Peyer's patch (tissue), 4 donors: ENCODE data around the gene EFL1. TPM values are rescaled to one million over a fixed set of nuclear protein-coding genes. Genes with fewer than 3 reads are reported as not detected.
A peak's percentile ranks its signal among the peaks of the same experiment; 100 is the strongest.
"Not testable (repeated sequence)": the region's sequence is repeated elsewhere in the genome, so short reads cannot be mapped to it uniquely, and the experiment has no call there.

Experiments used
- DNase-seq, 3 donors: peaks; one replicate each; pipeline ENCODE4 v3.0.0-alpha.2; 2017 to 2019
- H3K27ac ChIP-seq, 4 donors: fragments of 200-600 bp; sonication (generic); one replicate each; pipeline ENCODE4 v1.5.1; 2016 to 2019
- H3K27me3 ChIP-seq, 2 donors: fragments of 200-600 bp; sonication (generic); one replicate each; pipeline ENCODE4 v1.5.1; 2019
- H3K36me3 ChIP-seq, 3 donors: fragments of 200-600 bp; sonication (generic); one replicate each; pipeline ENCODE4 v1.5.1; 2016 to 2019
- H3K4me1 ChIP-seq, 4 donors: fragments of 200-600 bp; sonication (generic); one replicate each; pipeline ENCODE4 v1.5.1; 2016 to 2019
- H3K4me3 ChIP-seq, 4 donors: fragments of 200-600 bp; sonication (generic); 1 replicate in 3 of 4; 2 replicates in 1 of 4; pipeline ENCODE4 v1.5.1; 2016 to 2019; ENCODE audit warnings: mild to moderate bottlenecking in 1 of 4
- H3K9me3 ChIP-seq, 4 donors: fragments of 200-600 bp; sonication (generic); one replicate each; pipeline ENCODE4 v1.5.1; 2016 to 2019; ENCODE audit warnings: mild to moderate bottlenecking in 1 of 4
- CTCF ChIP-seq, 6 experiments: fragments of 450-650 bp in 4 of 6; fragments of 200-600 bp in 2 of 6; sonication (generic) in 1 of 6; IDR thresholded peaks; one replicate each; pipeline ENCODE4 v1.5.1; 2017 to 2019; ENCODE audit warnings: antibody characterized with exemption in 6 of 6, mild to moderate bottlenecking in 3 of 6, moderate library complexity in 1 of 6
- POLR2A ChIP-seq, 2 donors: fragments of 450-650 bp; IDR thresholded peaks; one replicate each; pipeline ENCODE4 v1.5.1; 2017; ENCODE audit warnings: antibody characterized with exemption in 2 of 2, mild to moderate bottlenecking in 2 of 2, moderate library complexity in 2 of 2
- total RNA-seq, 4 donors: library from RNA; depleted of rRNA; stranded (reverse); fragments of >200 nt; gene quantifications; one replicate each; pipeline ENCODE4 v1.1.0, GENCODE V29; 2016

Gene EFL1
- total RNA-seq, 4 donors from 2014 or later = 32.2 to 43.9 (median 40.0) TPM

- Histone ChIP-seq H3K27me3 (no peaks in the 10 kb centered on the region), H3K27ac (peak overlapping the region in 1 of 4 donors; percentile 31), H3K36me3 (no peaks in the 10 kb centered on the region), H3K9me3 (no peaks in the 10 kb centered on the region), H3K4me3 (peak overlapping the region in 1 of 4 donors; percentile 12), H3K4me1 (peaks cover 0 to 5% (median 0%) of the 10 kb centered on the region in 4 donors)
- TF ChIP-seq CTCF (IDR thresholded peaks at IDR 0.05) (no peak), POLR2A (IDR thresholded peaks at IDR 0.05) (no peak)
- peak in 2 of 3 donors; percentile 47 to 72 for DNase-seq
Measured at GRCh38 chr15:82298520-82298919, 36.0 kb upstream of the EFL1 start.

- Histone ChIP-seq H3K27me3 (no peaks in the 10 kb centered on the region), H3K4me3 (no peak overlapping the region), H3K27ac (no peak overlapping the region), H3K4me1 (peaks cover 0 to 5% (median 0%) of the 10 kb centered on the region in 4 donors), H3K36me3 (no peaks in the 10 kb centered on the region), H3K9me3 (no peaks in the 10 kb centered on the region)
- TF ChIP-seq POLR2A (IDR thresholded peaks at IDR 0.05) (no peak), CTCF (IDR thresholded peaks at IDR 0.05) (no peak)
- DNase-seq = no peak
Measured at GRCh38 chr15:82298032-82298431, 35.5 kb upstream of the EFL1 start.

GRCh38 chr15:82297546-82297945 is 35.0 kb upstream of the EFL1 start:
- no peaks in the 10 kb centered on the region for H3K36me3 ChIP-seq
- H3K27ac ChIP-seq = no peak overlapping the region
- no peak overlapping the region for H3K4me3 ChIP-seq
- no peak for DNase-seq
- TF ChIP-seq POLR2A (IDR thresholded peaks at IDR 0.05) (no peak), CTCF (IDR thresholded peaks at IDR 0.05) (no peak)
- peaks cover 0 to 5% (median 0%) of the 10 kb centered on the region in 4 donors for H3K4me1 ChIP-seq
- H3K27me3 ChIP-seq = no peaks in the 10 kb centered on the region
- H3K9me3 ChIP-seq = no peaks in the 10 kb centered on the region

GRCh38 chr15:82294061-82294690 is 31.6 kb upstream of the EFL1 start:
- H3K36me3 ChIP-seq = no peaks in the 10 kb centered on the region
- H3K27ac ChIP-seq = no peak overlapping the region
- no peaks in the 10 kb centered on the region for H3K9me3 ChIP-seq
- no peak overlapping the region for H3K4me3 ChIP-seq
- TF ChIP-seq CTCF (IDR thresholded peaks at IDR 0.05) = no peak
- no peak for TF ChIP-seq POLR2A (IDR thresholded peaks at IDR 0.05)
- H3K4me1 ChIP-seq = peaks cover 0 to 5% (median 0%) of the 10 kb centered on the region in 4 donors
- H3K27me3 ChIP-seq = no peaks in the 10 kb centered on the region
- no peak for DNase-seq

GRCh38 chr15:82292271-82292670 is 29.7 kb upstream of the EFL1 start:
- H3K4me1 ChIP-seq = no peaks in the 10 kb centered on the region
- no peaks in the 10 kb centered on the region for H3K27me3 ChIP-seq
- no peaks in the 10 kb centered on the region for H3K9me3 ChIP-seq
- no peak for TF ChIP-seq CTCF (IDR thresholded peaks at IDR 0.05)
- no peak for TF ChIP-seq POLR2A (IDR thresholded peaks at IDR 0.05)
- H3K4me3 ChIP-seq = no peak overlapping the region
- no peak for DNase-seq
- H3K27ac ChIP-seq = no peak overlapping the region
- H3K36me3 ChIP-seq = no peaks in the 10 kb centered on the region

GRCh38 chr15:82288202-82288601 is 25.7 kb upstream of the EFL1 start:
- not testable (repeated sequence) for H3K36me3 ChIP-seq, H3K4me3 ChIP-seq, H3K27me3 ChIP-seq, H3K4me1 ChIP-seq, H3K27ac ChIP-seq, H3K9me3 ChIP-seq, DNase-seq

GRCh38 chr15:82286475-82286874 is 23.9 kb upstream of the EFL1 start:
- peak overlapping the region in 3 of 4 donors; percentile 10 to 55 (median 26) for H3K27ac ChIP-seq
- not testable (repeated sequence) for H3K9me3 ChIP-seq, DNase-seq, H3K4me3 ChIP-seq, H3K27me3 ChIP-seq, H3K4me1 ChIP-seq, H3K36me3 ChIP-seq

GRCh38 chr15:82284381-82284780 is 21.8 kb upstream of the EFL1 start:
- H3K27me3 ChIP-seq, H3K36me3 ChIP-seq, H3K4me3 ChIP-seq, H3K4me1 ChIP-seq, H3K9me3 ChIP-seq, DNase-seq, H3K27ac ChIP-seq: not testable (repeated sequence)

- DNase-seq, H3K36me3 ChIP-seq, H3K9me3 ChIP-seq, H3K4me1 ChIP-seq, H3K4me3 ChIP-seq, H3K27ac ChIP-seq, H3K27me3 ChIP-seq: not testable (repeated sequence)
Measured at GRCh38 chr15:82282386-82282785, 19.9 kb upstream of the EFL1 start.
